AG09319 (cell line): ENCODE results near the gene SND1.
A peak's percentile ranks its signal among the peaks of the same experiment; 100 is the strongest.

Experiments used
- DNase-seq: peaks from one replicate; pipeline ENCODE4 v3.0.0-alpha.2; 2010; ENCODE audit warnings: low read depth; ENCODE audit errors: extremely low read depth
- CTCF ChIP-seq: IDR thresholded peaks from 2 replicates; pipeline ENCODE4 v1.5.1; 2011; ENCODE audit warnings: low read depth, mild to moderate bottlenecking, inconsistent platforms, low read length, moderate library complexity

SND1 gene

DNA sequence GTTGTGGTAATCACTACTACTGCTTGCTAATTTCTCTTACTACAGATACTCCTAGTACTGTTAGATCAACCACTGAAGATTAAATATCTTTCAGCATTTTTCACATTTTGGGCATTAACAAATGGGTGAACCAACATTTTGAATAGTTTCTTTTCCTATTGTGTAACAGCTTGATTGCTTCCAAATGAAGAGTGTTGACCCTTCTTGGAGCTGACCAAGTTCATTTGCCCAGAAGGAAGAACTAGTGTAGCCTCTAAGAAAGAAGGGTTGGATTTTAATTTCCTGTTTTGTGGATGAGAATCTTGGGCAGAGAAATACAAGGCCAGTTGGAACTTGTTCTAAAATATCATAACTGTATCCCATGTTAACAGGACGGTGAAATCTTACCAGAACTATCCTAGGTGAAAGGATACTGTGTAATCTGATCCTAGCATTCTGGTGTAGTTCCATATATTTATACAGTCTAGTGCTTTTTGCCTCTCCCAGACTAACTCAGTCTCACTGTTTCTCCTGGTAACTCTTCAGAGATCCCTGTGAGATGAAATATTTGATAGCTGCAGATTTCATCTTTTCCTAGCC is 37.3 kb downstream of the SND1 start:
- no peak for TF ChIP-seq CTCF
- peak; percentile 28 for DNase-seq

GRCh38 chr7:127690337-127690736 is 38.3 kb downstream of the SND1 start:
- TF ChIP-seq CTCF, result no peak
- no peak for DNase-seq

- DNase-seq, result no peak
- no peak for TF ChIP-seq CTCF
Observed at GRCh38 chr7:127690806-127691205, 38.8 kb downstream of the SND1 start.

DNA sequence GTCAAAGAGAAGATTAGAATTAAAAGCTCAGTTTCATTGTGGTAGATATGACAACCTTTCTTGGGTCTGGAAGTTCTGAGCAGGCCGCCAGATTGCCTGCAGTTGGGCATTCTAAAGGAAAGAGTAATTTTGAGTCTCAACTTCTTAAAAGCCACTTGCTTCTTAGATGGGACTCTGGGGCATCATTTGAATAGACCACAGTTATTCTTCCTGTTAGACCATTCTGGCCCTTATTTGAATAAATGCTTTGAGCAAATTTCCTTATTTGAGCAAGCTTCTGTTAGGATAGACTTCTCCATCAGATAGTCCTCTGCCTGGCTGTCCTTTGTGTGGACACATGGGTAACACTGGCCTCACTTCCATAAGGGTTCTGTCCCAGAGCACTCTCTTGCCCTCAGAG is 40.2 kb downstream of the SND1 start:
- no peak for TF ChIP-seq CTCF
- no peak for DNase-seq

DNA sequence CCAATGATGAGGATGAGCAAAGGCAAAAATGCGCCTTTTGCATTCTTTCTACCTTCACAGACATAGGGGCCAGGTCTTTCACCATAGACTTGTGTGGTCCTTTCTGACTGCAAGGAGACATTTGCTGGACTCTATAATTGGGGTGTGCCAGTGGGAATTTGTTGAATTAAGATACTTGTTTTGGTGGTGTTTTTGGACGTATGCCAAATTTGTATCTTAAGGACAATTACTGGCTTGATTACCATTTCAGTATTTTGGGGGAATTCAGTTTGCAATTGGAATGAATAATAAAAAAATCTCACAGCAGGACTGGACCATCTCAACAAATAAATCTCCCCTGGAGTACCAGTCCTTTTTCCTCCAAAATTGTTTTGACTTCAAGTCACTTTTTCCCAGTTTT is 47.9 kb downstream of the SND1 start:
- TF ChIP-seq CTCF, result no peak
- no peak for DNase-seq

- DNase-seq, result no peak
- no peak for TF ChIP-seq CTCF
Observed at GRCh38 chr7:127702052-127702652, 50.2 kb downstream of the SND1 start.

DNA sequence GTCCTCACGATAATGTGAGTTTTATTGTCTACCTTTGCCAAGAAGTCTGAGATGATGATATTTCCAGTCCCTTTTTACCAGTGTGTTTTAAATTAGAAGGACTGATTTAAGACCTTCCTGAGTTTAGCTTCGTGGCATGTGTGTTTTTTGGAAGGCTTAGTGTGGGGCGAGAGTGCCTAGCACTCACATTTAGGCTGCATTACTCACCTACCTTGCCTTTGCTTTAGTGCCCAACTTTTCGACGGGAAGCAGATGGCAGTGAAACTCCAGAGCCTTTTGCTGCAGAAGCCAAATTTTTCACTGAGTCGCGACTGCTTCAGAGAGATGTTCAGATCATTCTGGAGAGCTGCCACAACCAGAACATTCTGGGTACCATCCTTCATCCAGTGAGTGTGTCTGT is 50.9 kb downstream of the SND1 start:
- DNase-seq, result no peak
- TF ChIP-seq CTCF, result no peak
